ENCODE results near the gene STXBP6. TPM values are rescaled to one million over a fixed set of nuclear protein-coding genes. Genes with fewer than 3 reads are reported as not detected.

The STXBP6 gene
- total RNA-seq, 1 experiment from 2014 or later, result 0.27 TPM

- TF ChIP-seq SP1 (IDR thresholded peaks at IDR 0.05; ENCODE audit: low read depth), result no peak
Measured at GRCh38 chr14:25080682-25081081, 30.7 kb upstream of the STXBP6 start (continued).

GRCh38 chr14:25079311-25079710 lies 29.4 kb upstream of the STXBP6 start:
- Histone ChIP-seq H3K27ac (ENCODE audit: low read depth, low read length) (no peak overlapping the region), H3K36me3 (ENCODE audit: control insufficient read depth in 1 of 2, insufficient read depth in 2 of 2, low read length in 2 of 2) (no peaks in the 10 kb centered on the region), H3K9me3 (ENCODE audit: control insufficient read depth in 1 of 2, insufficient read depth in 1 of 2, low read depth in 1 of 2, low read length in 2 of 2) (peaks cover under 1 to 19% of the 10 kb centered on the region in 2 experiments; a peak in 1 of 4 replicates), H3K9me2 (ENCODE audit: insufficient read depth) (no peaks in the 10 kb centered on the region), H3K4me2 (ENCODE audit: low read length) (no peak overlapping the region), H3K4me1 (ENCODE audit: control insufficient read depth in 1 of 2, insufficient read depth in 2 of 2, low read length in 2 of 2) (no peaks in the 10 kb centered on the region), H3K4me3 (replicated peaks in 1 of 2; ENCODE audit: low read depth in 1 of 2, low read length in 2 of 2) (no peak overlapping the region), H2AFZ (ENCODE audit: low read depth, low read length, poor library complexity, severe bottlenecking) (no peak overlapping the region), H3K27me3 (ENCODE audit: insufficient read depth, low read length) (no peaks in the 10 kb centered on the region), H3K79me2 (ENCODE audit: insufficient read depth, low read length) (no peaks in the 10 kb centered on the region), H4K20me1 (ENCODE audit: insufficient read depth) (no peaks in the 10 kb centered on the region), H3K9ac (ENCODE audit: low read length) (no peak overlapping the region)
- CTCF ChIA-PET, result no interaction called here
- ATAC-seq (no peak), DNase-seq (ENCODE audit: low read depth, low spot score) (no peak)
- RAD21 ChIA-PET (ENCODE audit: low non-redundant PET in 1 of 2, low total read pairs in 2 of 2, uncharacterized antibody in 2 of 2, unreplicated experiment in 2 of 2), result no interaction called here
- intact Hi-C loops (cut with micrococcal nuclease), result no loop called here
- no TSS peak for BruUV-seq (replicated peaks)
- POLR2A ChIA-PET, result no interaction called here
- TF ChIP-seq ELF1 (IDR thresholded peaks at IDR 0.05; ENCODE audit: borderline replicate concordance, low read depth), result no peak
- no peak for TF ChIP-seq SRF (IDR thresholded peaks at IDR 0.05; ENCODE audit: low read depth)
- no peak for TF ChIP-seq EGR1 (IDR thresholded peaks at IDR 0.05; ENCODE audit: low read depth)
- TF ChIP-seq CBX3 (IDR thresholded peaks at IDR 0.05; ENCODE audit: low read depth), result no peak
- TF ChIP-seq EZH2phosphoT487 (IDR thresholded peaks at IDR 0.05; ENCODE audit: borderline replicate concordance), result no peak
- no peak for TF ChIP-seq RAD21 (IDR thresholded peaks at IDR 0.05; ENCODE audit: low read depth)
- no peak for TF ChIP-seq POLR2A (IDR thresholded peaks at IDR 0.05; ENCODE audit: borderline replicate concordance, extremely low read depth, insufficient read depth, insufficient read length)
- no peak for TF ChIP-seq ZNF274 (IDR thresholded peaks at IDR 0.05; ENCODE audit: low read depth, low read length)
- no peak for TF ChIP-seq POLR2AphosphoS5 (IDR thresholded peaks at IDR 0.05; ENCODE audit: low read depth, low read length)
- no peak for TF ChIP-seq CEBPB (IDR thresholded peaks at IDR 0.05; ENCODE audit: low read depth)
- no peak for TF ChIP-seq JUND (IDR thresholded peaks at IDR 0.05)
- no peak for TF ChIP-seq ATF3 (IDR thresholded peaks at IDR 0.05)
- TF ChIP-seq ZFX (IDR thresholded peaks at IDR 0.05), result no peak
- TF ChIP-seq EZH2 (IDR thresholded peaks at IDR 0.05), result no peak
- no peak for TF ChIP-seq YY1 (IDR thresholded peaks at IDR 0.05; ENCODE audit: extremely low read depth, insufficient replicate concordance, low read depth, low read length)
- no peak for TF ChIP-seq CTCF (IDR thresholded peaks at IDR 0.05 in 2 of 3, conservative IDR thresholded peaks at IDR 0.05 in 1 of 3; ENCODE audit: borderline replicate concordance in 1 of 3, insufficient read depth in 1 of 3, low read depth in 2 of 3, low read length in 2 of 3)
- no peak for TF ChIP-seq ZBTB33 (IDR thresholded peaks at IDR 0.05; ENCODE audit: extremely low read depth, insufficient replicate concordance, low read length)
- TF ChIP-seq MAX (IDR thresholded peaks at IDR 0.05), result no peak
- no peak for TF ChIP-seq SP1 (IDR thresholded peaks at IDR 0.05; ENCODE audit: low read depth)

All from HCT116 (cell line).